ENCODE data around the gene PPP6R1. TPM values are rescaled to one million over a fixed set of nuclear protein-coding genes. Genes with fewer than 3 reads are reported as not detected.

The PPP6R1 gene
- total and polyA plus RNA-seq, 2 of the 13 experiments (the other 11 are each of a cell fraction or from before 2014, with no cell fraction given) = 25.8 to 54.0 TPM

GRCh38 chr19:55256562-55257460 is 2.0 kb downstream of the PPP6R1 start (continued):
- TF ChIP-seq, protein P1, sequence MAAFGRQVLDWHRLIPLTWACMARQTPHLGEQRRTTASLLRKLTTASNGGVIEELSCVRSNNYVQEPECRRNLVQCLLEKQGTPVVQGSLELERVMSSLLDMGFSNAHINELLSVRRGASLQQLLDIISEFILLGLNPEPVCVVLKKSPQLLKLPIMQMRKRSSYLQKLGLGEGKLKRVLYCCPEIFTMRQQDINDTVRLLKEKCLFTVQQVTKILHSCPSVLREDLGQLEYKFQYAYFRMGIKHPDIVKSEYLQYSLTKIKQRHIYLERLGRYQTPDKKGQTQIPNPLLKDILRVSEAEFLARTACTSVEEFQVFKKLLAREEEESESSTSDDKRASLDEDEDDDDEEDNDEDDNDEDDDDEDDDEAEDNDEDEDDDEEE (CRISPR knock-in tag; IDR thresholded peaks at IDR 0.05) = no peak
- no peak; the same call in 1 of the 2 replicates for TF ChIP-seq NR2F6 (IDR thresholded peaks at IDR 0.05)
- TF ChIP-seq NR2F6 (CRISPR knock-in tag; IDR thresholded peaks at IDR 0.05) = peak; percentile 33
- TF ChIP-seq, protein P2, sequence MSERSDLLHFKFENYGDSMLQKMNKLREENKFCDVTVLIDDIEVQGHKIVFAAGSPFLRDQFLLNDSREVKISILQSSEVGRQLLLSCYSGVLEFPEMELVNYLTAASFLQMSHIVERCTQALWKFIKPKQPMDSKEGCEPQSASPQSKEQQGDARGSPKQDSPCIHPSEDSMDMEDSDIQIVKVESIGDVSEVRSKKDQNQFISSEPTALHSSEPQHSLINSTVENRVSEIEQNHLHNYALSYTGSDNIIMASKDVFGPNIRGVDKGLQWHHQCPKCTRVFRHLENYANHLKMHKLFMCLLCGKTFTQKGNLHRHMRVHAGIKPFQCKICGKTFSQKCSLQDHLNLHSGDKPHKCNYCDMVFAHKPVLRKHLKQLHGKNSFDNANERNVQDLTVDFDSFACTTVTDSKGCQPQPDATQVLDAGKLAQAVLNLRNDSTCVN (CRISPR knock-in tag; IDR thresholded peaks at IDR 0.05; ENCODE audit: borderline replicate concordance) = peak; percentile 15; the same call in 1 of the 2 replicates
- TF ChIP-seq ZNF777 (CRISPR knock-in tag; IDR thresholded peaks at IDR 0.05) = no peak
- peak; percentile 71; the same call in 1 of the 2 replicates for TF ChIP-seq HIC2 (CRISPR knock-in tag; IDR thresholded peaks at IDR 0.05; ENCODE audit: low read depth)
- TF ChIP-seq ZIK1 (CRISPR knock-in tag; IDR thresholded peaks at IDR 0.05; ENCODE audit: borderline replicate concordance, low read depth) = peak; percentile 17; the same call in 1 of the 2 replicates
- no peak for TF ChIP-seq ZNF333 (CRISPR knock-in tag; IDR thresholded peaks at IDR 0.05; ENCODE audit: borderline replicate concordance)
- no peak for TF ChIP-seq ZMAT3 (CRISPR knock-in tag; conservative IDR thresholded peaks at IDR 0.05)
- TF ChIP-seq, protein P3, sequence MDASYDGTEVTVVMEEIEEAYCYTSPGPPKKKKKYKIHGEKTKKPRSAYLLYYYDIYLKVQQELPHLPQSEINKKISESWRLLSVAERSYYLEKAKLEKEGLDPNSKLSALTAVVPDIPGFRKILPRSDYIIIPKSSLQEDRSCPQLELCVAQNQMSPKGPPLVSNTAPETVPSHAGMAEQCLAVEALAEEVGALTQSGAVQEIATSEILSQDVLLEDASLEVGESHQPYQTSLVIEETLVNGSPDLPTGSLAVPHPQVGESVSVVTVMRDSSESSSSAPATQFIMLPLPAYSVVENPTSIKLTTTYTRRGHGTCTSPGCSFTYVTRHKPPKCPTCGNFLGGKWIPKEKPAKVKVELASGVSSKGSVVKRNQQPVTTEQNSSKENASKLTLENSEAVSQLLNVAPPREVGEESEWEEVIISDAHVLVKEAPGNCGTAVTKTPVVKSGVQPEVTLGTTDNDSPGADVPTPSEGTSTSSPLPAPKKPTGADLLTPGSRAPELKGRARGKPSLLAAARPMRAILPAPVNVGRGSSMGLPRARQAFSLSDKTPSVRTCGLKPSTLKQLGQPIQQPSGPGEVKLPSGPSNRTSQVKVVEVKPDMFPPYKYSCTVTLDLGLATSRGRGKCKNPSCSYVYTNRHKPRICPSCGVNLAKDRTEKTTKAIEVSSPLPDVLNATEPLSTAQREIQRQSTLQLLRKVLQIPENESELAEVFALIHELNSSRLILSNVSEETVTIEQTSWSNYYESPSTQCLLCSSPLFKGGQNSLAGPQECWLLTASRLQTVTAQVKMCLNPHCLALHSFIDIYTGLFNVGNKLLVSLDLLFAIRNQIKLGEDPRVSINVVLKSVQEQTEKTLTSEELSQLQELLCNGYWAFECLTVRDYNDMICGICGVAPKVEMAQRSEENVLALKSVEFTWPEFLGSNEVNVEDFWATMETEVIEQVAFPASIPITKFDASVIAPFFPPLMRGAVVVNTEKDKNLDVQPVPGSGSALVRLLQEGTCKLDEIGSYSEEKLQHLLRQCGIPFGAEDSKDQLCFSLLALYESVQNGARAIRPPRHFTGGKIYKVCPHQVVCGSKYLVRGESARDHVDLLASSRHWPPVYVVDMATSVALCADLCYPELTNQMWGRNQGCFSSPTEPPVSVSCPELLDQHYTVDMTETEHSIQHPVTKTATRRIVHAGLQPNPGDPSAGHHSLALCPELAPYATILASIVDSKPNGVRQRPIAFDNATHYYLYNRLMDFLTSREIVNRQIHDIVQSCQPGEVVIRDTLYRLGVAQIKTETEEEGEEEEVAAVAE (CRISPR knock-in tag; IDR thresholded peaks at IDR 0.05; ENCODE audit: borderline replicate concordance) = no peak
- TF ChIP-seq KDM5A (IDR thresholded peaks at IDR 0.05; ENCODE audit: borderline replicate concordance, low read length) = no peak
- TF ChIP-seq ZNF564 (CRISPR knock-in tag; IDR thresholded peaks at IDR 0.05) = no peak
- TF ChIP-seq STAT6 (CRISPR knock-in tag; IDR thresholded peaks at IDR 0.05; ENCODE audit: borderline replicate concordance) = no peak
- TF ChIP-seq ASH2L (IDR thresholded peaks at IDR 0.05; ENCODE audit: insufficient read length, low read depth, low read length) = no peak
